Endometrium (tissue), 2 donors: ENCODE results near the gene GAS2L1.

Experiments used
- FAIRE-seq: peaks from 2 replicates; lab custom pipeline; 2012; peaks lifted over from hg19 to GRCh38; lab: Jason Lieb, UNC
- donor health status: control.
- donor health status: control.

Gene GAS2L1

GRCh38 chr22:29328055-29328454, 21.6 kb downstream of the GAS2L1 start:
- FAIRE-seq: no peak

GRCh38 chr22:29328566-29329500, 22.4 kb downstream of the GAS2L1 start:
- FAIRE-seq: no peak

GRCh38 chr22:29329581-29329980, 23.1 kb downstream of the GAS2L1 start:
- no peak for FAIRE-seq

DNA sequence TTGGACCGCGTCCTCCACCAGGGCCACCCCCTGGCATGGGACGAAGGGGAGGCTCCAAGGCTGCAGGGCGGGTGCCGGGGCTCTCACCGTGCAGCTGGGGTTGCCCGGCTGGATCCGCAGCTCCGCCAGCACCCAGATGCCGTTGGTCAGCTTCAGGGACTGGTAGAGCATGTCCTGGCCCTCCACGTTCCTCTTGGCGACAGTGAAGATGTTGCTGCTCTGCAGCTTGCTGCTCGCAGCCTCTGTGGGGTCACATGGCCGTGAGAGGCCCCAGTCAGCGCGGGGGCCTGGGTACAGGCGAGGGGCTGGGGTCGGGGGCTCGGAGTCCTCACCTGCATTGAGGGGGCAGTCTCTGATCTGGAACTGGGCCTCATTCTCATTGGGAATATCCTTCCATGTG, 23.8 kb downstream of the GAS2L1 start:
- no peak for FAIRE-seq

DNA sequence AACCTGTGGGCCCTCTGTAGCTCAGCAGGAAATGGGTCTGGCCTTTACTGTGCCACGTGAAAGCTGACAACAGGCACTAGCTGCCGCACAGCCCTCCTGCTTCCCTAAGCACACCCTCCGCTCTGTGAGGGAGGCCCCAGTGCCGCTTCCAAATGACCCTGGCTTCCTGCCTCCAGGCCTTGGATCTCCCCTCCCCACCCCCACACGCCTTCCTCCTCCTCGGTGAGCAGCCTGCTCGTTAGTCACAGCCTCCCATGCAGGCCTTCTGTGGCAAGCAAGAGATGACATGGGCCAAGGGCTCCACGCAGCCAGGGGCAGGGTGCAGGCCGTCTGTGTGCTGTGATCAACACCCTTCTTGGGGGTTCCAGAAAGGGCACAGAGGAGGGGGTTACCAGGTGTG, 24.3 kb downstream of the GAS2L1 start:
- FAIRE-seq: no peak

DNA sequence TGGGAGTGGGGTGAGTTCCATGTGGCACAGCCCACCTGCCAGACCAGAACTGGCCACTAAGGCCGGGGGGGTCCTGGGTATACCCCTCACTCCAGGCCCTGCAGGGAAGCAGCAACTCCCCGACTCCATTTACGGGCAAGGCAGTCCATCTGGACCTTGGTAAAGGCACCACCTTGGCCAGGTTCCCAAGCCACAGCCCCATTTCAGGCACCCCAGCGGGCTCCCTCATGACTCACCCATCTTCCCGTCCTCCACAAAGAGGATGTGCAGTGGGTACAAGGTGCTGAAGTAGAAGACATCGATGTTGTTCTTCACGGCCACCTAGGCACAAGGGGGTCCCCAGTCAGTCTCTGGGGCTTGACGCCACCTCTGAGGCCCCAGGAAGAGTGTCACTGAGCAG, 24.8 kb downstream of the GAS2L1 start:
- no peak for FAIRE-seq

GRCh38 chr22:29331658-29332300, 25.3 kb downstream of the GAS2L1 start:
- no peak for FAIRE-seq

GRCh38 chr22:29332886-29333496, 26.5 kb downstream of the GAS2L1 start:
- no peak for FAIRE-seq

DNA sequence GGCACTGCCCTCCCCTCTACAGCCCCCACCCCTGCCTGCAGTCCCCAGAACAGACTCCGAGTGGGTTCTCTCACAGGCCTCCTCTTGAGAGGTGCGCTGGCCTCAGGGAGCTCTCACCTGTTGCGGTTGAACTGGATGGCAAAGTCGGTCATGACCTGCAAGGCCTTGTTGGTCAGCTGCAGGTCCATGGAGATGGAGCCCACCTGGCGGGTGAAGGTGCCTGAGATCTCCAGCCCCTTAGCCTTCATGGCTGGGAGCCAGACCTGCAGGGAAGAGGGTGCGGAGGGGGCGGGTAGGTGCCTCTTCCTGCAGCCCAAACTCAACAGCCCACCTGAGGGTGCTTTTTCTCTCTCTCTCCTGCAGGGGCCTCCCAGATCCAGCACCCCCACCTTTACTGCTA, 27.7 kb downstream of the GAS2L1 start:
- FAIRE-seq: no peak

- no peak for FAIRE-seq
These were observed 28.4 kb downstream of the GAS2L1 start for GRCh38 chr22:29334696-29335344.

DNA sequence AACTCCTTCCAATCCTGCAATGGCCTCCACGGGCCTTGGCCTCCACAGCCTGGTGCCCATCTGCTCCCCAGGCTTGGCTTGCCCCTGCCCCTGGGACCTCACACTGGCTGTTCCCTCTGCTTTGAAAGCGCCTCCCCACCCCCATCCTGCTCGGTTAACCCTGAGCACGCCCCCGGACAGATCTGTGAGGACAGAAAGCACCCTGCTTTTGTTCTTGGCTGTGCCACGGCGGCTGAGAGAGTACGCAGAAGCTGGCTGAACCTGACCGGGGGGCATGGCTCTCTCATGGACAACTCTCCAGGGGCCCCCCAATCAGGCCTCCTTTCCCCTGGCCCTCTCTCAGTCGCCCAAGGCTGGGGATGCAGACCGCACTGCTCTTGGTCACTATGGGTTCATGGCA, 29.2 kb downstream of the GAS2L1 start:
- no peak for FAIRE-seq

DNA sequence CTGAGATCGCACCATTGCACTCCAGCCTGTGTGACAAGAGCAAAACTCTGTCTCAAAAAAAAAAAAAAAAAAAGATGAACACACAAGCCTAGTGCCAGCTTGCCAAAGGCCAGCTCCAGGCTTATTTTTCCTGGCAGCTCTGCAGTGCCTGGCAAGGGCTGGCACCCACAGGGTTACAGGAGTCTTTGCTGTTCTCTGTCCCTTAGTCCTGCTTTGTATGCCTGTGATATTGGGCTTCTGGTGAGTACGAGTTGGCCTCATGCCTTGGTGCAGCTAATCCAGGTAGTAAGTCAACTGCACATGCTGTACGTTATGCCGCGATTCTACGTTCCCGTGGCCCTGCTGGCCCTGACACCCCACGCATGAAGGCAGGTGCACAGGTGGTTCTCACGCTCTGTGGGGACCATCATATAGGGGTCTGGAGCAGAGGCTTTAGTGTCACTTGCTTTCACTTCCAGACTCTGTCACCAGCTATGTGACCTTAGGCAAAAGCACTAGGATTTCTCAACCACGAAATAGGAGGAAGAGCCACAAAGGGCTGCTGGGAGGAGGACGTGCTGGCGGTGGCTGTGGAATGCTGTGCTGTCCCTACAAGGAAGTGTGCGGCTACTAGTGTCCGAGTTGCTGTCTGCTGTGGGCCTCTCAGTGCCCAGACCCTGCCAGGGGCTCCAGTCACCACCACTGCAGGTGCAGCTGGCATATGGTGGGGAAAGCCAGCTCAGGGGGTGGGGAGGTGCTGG, 30.5 kb downstream of the GAS2L1 start:
- no peak for FAIRE-seq

GRCh38 chr22:29337631-29338284, 31.3 kb downstream of the GAS2L1 start:
- no peak for FAIRE-seq

GRCh38 chr22:29338398-29338797, 31.9 kb downstream of the GAS2L1 start:
- FAIRE-seq: no peak

DNA sequence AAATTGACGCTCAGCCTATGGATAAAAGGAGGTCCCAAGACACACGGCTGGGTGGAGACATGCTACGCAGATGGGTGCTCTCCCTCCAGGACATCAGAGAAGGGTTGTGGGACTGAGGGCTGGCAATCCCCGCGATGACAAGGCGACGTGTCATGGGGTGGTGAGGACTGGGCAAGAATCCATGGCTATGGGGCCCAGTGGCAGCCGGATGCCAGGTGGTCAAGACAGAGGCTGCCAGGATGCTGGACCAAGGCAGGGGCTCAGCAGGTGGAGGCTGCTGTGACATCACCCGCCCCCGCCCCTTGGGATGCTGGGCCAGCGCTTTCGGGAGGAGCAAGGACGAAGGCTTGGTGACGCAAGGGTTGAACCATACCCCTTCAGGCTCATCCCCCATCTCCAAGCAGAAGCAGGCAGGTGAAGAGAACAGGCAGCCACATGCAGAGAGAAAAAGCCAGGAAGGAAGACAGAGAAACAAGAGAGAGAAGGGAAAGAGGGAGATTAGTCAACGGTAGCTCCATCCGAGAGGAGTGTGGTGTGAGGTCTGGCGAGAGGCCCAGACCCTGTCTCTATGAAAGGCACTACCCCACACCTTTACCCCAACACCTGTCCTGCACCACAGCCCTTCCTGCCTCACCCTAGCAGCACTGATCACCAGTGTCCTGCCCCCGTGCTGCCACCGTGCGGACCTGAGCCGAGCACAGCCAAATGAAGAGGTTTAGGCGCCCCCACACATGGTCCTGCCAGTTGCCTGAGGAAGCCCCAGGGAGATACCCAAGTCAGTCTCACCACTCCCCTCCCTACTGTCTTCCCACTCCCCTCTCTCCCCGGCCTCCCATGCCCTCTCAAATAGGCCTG, 33.2 kb downstream of the GAS2L1 start:
- FAIRE-seq: no peak

DNA sequence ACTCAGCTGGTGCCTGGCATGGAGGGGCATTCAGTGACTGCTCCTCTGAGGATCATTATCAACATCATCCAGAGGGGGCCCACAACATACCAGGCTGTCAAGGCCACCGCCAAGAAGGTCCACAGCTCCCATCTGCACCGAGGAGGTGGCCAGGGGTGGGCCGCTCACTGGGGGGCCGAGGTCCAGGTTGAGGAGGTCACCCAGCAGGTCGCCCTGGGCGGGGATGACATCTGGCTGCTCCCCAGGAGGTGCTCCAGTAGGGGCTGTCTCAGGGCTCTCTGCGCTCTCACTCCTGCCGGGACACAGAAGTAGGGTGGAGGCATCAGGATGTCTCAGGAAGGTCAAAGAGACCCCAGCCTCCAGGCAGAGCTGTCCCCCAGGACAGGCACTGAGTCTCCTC, 34.1 kb downstream of the GAS2L1 start:
- no peak for FAIRE-seq

DNA sequence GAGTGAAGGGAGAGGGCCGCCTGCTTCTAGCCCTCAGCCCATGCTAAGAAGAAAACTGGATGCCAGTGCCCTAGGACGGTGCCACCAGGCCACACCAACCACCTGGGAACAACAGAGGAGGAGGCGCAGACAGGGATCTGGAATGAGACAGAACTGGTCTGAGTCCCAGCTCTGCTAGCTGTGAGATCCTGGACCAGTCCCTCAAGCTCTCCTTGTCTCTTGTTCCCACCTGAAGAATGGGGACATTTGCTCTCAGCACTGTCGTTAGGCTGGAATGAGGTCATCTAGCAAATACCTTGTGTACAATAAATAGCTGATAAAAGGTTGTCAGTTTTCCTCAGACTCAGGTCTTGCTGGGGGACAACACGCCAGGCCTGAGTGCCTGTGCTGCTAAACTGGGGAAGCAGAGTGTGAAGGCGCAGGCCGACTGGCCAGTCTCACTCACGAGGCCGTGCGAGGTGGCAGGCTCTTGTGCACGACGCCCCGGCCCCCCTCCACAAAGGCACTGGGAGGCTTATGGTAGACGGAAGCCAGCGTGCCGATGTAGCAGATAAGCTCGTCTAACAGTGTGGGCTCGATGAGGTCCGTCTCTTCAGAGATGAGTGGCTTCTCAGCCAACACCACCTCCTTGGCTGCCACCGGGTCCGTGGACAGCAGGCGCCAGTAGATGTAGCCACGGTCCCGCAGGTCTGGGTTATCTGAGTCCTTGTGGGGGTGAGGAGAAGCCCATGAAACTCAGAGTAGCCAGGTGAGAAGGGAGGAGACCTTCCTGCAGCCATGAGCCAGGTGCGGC, 34.8 kb downstream of the GAS2L1 start:
- no peak for FAIRE-seq

- FAIRE-seq: no peak
These were observed 35.3 kb downstream of the GAS2L1 start for GRCh38 chr22:29341849-29342127.

GRCh38 chr22:29342177-29342576, 35.7 kb downstream of the GAS2L1 start:
- FAIRE-seq: no peak
